SW480 (cell line): ENCODE measurements around the gene TMEM184B.
"Not testable (repeated sequence)": the region's sequence is repeated elsewhere in the genome, so short reads cannot be mapped to it uniquely, and the experiment has no call there.

Experiments used
- DNase-seq: peaks from one replicate; pipeline ENCODE4 v3.0.0-alpha.2; 2016; ENCODE audit warnings: low spot score

The TMEM184B gene

GRCh38 chr22:38248280-38248679 lies 24.5 kb downstream of the TMEM184B start:
- no peak for DNase-seq

GRCh38 chr22:38247713-38248112 lies 25.1 kb downstream of the TMEM184B start:
- DNase-seq: no peak

DNA sequence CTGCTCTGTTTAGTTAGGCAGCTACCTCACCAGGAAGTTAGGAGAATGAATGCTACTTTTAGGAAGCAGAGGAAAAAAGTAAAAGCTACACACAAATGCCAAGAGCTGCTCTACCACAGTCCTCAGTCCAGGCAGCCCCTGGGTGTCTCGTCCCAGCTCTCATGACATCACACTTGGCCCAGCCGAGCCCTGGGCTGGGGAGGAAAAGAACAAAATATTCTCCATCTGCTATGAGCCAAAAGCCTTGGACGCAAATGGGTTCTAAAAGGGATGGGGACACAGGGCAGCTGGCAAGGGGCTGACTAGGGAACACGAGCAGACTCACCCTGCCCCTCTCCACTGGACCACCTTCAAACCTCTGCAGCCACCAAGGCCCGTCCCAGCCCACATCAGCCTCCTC lies 26.1 kb downstream of the TMEM184B start:
- DNase-seq: no peak

DNA sequence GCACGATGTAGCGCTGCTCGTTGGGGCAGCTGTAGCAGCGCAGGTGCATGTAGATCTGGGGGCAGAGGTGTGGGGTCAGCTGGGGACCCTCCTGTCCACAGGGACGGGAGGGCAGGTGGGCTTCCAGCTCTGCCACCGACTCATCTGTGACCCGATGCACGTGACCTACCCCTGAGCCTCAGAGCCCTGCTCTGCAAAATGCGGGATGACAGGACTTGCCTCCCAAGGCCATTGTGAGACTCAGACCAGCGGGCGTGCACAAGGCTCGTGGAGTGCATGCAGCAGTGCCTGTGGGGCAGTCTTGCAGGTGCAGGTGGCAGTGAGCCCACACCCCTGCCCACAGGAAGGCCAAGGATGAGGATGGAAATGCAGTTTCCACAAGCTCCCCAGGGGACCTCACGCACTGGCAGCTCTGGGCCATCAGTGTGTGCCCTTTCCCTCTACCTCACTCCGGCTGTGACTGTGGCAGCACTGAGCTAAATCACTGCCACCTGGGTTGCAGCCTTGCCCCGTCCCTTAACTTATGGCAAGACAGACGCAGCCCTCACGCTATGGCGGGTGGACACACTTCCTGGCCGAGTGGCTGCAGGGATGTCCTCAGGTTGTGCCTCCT lies 26.7 kb downstream of the TMEM184B start:
- no peak for DNase-seq

DNA sequence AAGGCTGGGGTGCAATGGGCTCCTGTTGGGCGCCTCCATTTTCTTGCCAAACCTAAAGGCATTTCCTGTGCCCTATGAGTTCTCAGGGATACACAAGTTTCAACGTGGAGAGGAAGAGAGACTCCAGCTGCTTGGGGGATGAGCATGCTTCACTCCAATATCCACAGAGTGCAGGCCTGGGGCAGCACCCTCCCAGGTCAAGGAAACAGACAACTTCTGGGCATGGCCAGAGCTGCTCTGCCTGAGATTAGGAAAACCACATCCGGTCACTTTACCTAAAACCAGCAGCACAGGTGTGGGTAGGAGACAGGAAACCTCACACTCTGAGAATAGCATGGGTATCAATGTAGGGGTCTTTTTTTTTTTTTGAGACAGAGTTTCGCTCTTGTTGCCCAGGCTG lies 28.7 kb downstream of the TMEM184B start:
- DNase-seq: no peak

GRCh38 chr22:38243007-38243765 lies 29.6 kb downstream of the TMEM184B start:
- DNase-seq: peak; percentile 76

GRCh38 chr22:38240734-38241252 lies 32.0 kb downstream of the TMEM184B start:
- DNase-seq: peak; percentile 72

DNA sequence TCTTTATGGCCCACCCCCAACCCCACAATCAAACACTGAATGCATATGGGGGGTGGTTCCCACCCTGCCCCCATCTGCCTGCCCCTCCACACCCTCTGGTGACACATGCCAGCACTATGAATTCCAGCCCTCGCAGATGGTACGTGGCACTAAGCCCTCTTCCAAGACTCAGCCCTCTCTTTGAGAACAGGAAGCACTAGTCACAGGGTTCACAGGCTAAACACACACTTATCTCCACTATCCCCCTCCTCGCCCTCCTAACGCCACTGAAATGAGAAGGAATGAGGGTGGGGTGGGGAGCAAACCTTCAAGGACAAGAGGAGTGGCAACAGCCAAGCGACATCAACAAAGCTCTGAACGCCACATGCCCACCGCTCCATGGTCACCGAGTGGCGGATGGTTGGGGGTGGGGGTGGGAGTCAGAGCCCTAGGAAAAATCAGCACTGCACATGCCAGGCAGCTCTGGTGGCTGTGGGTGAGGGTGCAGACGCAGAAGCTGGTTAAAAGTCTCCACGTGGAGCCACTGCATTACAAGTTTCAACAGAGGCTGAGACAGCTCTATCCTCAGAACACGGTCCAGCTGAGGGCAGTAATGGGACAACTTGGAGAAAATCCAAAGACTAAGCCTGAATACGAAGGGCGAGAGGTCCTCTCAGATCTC lies 33.6 kb downstream of the TMEM184B start:
- DNase-seq: no peak

- DNase-seq: no peak
Measured at GRCh38 chr22:38238519-38239071, 34.2 kb downstream of the TMEM184B start.

DNA sequence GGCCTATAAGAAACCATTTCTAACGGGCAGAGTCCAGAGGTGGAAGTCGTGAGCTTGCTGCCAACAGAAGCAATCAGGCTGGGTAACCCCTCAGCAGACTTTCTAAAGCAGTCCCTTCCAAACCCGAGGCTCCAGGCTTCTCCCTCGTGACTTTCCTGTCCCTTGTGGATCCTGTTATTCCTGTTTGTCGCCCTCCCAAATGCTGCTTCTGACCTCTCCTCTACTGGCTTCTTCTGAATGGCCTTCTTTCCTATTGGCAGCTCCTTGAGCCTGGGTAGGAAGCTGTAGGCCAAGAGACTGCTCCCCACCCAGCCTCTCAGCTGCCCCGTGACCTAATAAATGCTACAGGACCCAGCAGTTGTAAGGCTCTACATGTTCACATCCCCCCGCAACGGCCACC lies 36.0 kb downstream of the TMEM184B start:
- DNase-seq: no peak

- DNase-seq: no peak
Measured at GRCh38 chr22:38235240-38235850, 37.5 kb downstream of the TMEM184B start.

DNA sequence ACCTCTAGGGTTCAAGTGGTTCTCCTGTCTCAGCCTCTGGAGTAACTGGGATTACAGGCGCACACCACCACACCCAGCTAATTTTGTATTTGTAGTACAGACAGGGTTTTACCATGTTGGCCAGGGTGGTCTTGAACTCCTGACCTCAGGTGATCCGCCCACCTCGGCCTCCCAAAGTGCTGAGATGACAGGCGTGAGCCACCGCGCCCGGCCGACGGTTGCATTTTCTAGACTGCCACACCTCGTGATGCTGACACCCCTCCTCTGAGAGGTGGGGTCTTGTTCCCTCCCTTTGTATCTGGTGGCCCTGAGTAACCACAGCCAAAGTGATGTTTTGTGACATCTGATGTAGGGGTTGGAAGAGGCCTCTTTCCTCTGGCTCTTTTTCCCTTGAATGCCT lies 39.0 kb downstream of the TMEM184B start:
- not testable (repeated sequence) for DNase-seq

DNA sequence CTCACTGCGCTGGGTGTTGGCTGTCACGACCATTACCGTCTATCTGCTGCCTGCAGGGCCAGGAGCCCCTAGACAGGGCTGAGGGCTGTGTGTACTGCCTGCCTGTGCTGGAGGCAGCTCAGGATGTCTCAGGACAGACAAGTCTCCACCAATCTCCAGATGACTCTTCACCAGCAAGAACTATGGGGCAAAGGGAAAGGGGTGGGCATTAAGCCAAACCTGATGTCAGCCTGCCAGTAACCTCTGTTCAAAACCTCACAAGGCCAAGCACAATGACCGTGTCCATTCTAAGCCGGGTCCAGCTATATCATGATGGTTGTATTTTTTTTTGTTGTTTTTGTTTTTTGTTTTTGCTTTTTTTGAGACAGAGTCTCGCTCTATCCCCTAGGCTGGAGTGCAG lies 39.4 kb downstream of the TMEM184B start:
- no peak for DNase-seq

DNA sequence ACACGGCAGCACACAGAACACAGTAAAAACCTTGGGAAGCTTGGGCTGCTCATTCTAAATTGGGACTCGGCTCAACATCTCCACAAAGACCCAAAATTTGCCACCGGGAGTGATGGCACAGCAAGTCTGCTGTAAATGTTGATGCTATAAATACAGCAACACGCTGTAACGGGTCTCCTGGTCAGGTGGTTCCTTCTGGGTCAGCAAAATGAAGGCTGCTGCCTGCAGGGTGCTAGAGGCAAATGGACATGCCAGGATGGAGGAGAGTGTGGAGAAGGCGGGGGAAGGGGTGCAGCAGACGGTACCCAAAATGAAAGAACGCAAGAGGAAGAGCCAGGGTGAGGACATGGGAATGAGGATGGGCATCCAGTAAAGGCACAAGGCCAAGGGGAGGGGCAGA lies 40.6 kb downstream of the TMEM184B start:
- DNase-seq: no peak

DNA sequence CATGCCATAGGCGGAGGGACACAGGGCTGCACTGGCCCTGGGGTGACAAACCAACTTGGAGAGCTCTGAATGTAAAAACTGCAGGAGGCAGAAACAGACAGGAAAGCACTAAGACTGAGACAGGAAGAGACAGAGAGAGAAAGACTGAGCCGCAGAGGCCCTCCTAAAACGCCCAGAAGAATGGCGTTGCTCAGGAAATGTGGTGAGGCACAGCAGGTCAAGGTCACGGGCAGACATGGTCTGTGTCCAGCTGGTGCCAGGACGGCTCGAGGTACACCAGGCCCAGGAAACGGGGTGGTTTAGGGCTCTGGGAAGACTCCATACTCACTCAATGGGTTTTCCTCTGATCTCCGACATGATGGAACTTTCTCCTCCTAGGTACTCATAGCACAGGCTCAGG lies 41.9 kb downstream of the TMEM184B start:
- DNase-seq: no peak

DNA sequence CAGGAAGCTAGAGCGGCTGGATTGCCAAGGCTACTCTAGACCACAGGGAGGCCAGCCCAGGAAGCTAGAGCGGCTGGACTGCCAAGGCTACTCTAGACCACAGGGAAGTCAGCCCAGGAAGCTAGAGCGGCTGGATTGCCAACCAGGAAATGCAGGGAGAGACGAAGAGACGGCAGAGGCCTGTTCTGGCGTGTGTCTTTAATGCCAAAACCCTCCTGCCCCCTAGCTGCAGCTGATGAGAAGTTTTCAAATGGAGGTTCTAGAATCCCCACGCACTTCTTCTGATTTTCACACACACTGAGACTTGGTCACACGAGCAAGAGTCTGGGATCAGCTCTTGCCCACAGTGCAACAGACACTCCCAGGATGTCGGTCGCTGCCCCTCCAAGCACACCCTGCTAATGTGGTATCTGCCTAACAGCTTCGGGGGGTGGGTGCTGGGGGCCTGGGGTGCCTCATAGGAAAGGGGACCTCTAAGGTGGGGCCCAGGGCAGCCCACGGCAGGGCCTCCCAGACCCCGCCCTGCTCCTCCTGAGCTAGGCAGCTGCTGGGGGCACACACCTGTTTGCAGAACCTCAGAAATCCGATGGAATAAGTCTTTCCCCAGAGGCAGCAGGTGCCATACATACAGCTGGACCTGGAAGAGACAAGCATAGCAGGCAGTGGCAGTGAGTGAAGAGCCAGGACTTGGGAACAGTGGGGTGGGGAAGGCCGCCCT lies 42.5 kb downstream of the TMEM184B start:
- peak; percentile 82 for DNase-seq

- peak; percentile 97 for DNase-seq
Measured at GRCh38 chr22:38228873-38229740, 43.7 kb downstream of the TMEM184B start.

DNA sequence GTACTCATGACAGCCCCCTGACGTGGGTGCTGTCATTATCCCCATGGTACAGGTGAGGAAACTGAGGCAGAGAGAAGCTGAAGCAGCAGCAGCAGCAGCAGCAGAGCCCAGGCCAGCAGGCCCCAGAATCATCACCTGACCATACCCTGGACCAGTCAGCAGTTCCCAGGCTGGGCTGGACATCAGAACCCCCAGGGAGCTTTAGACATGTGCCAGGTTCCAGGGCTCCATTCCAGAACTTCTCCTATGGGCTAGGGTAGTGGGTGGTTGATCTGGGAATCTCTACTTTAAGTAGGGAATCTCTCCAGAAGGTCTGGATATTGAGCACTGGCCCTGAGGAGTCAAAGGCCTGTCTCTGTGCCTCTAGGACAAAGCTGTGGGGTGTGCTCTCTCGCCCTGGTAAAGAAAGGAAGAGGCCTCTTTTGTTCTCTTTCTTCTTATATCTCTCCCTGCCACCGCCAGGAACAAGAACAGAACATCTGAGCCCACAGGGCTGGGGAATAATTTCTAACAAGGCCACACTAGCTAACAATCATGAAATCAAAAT lies 44.4 kb downstream of the TMEM184B start:
- DNase-seq: no peak

DNA sequence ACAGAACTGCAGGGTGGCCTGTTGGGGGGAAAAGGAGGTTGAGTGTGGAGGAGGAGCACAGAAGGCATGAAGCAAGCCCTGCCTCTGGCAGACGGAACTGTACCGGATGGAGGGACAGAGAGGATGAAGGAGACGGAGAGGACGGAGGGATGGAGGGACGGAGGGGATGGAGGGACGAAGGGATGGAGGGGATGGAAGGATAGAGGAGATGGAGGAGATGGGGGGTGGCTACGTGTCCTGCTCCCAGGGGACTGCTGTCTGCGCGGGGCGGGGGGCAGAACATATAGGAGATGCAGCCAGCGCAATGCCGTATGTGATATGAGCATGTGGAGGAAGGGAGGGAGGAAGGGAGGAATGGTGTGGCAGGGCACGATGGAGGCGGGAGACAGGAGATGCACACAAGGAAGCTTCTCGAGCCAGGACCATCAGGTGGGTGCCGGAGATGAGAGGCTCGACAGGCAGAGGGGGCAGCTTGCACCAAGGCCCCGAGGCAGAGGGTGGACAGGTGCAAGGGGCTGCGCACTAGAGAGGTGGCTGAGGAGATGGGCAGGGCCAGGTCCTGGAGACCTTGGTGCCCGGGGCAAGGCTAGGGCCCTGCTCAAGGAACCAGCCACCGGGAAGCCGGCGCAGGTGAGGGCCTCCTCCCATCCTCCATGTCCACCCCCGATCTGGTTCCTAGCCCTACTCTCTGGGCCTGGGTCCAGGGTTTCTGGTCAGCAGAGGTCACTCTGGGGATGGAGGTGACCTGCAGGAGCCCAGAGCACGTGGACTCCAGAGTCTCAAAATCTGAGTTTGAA lies 45.8 kb downstream of the TMEM184B start:
- no peak for DNase-seq
